Endothelial cell of umbilical vein (primary cell): Measurements from ENCODE around the gene PRDX5. TPM values are rescaled to one million over a fixed set of nuclear protein-coding genes. Genes with fewer than 3 reads are reported as not detected.
"Not testable (repeated sequence)": the region's sequence is repeated elsewhere in the genome, so short reads cannot be mapped to it uniquely, and the experiment has no call there.

Experiments
- BruUV-seq: library from RNA; stranded (reverse); fragments of 400-500 nt; replicated peaks from 2 replicates; lab custom pipeline; 2021; lab: Mats Ljungman, UMichigan
- CTCF ChIA-PET: fragments of 300-600, 350-600 bp; sonication (Branson Sonifier 250); formaldehyde crosslinking; loops from one replicate; lab custom pipeline; 2021; ENCODE audit warnings: antibody characterized with exemption, inconsistent platforms; lab: Charles Lee
- POLR2A ChIA-PET: fragments of 300-600, 350-600 bp; sonication (Branson Sonifier 250); formaldehyde crosslinking; loops from one replicate; lab custom pipeline; 2021; ENCODE audit warnings: antibody characterized with exemption, inconsistent platforms; lab: Charles Lee
- DNase-seq: peaks from one replicate; pipeline ENCODE4 v3.0.0-alpha.2; 2011; ENCODE audit warnings: low read depth, low spot score
- FAIRE-seq: peaks from 2 replicates; lab custom pipeline; 2011; peaks lifted over from hg19 to GRCh38; lab: Jason Lieb, UNC
- H2AFZ ChIP-seq: 2 replicates; pipeline ENCODE4 v1.6.0; 2012; ENCODE audit warnings: low read depth, low read length, control low read depth, inconsistent platforms
- H3K27ac ChIP-seq: 2 replicates; pipeline ENCODE4 v1.5.1; 2011; ENCODE audit warnings: low read depth, mild to moderate bottlenecking, control low read depth, low read length, moderate library complexity; ENCODE audit not compliant: insufficient read depth
- H3K27me3 ChIP-seq, 2 experiments: 2 replicates each; pipeline versions ENCODE4 v1.6.0 to v1.6.1; 2011; ENCODE audit warnings: low read length in 2 of 2, mixed read lengths in 1 of 2; ENCODE audit not compliant: control insufficient read depth in 2 of 2, insufficient read depth in 2 of 2
- H3K36me3 ChIP-seq, 2 experiments: 2 replicates in 1 of 2; 3 replicates in 1 of 2; pipeline ENCODE4 v1.5.1; 2011; ENCODE audit warnings: low read length in 2 of 2, mild to moderate bottlenecking in 1 of 2, moderate library complexity in 1 of 2; ENCODE audit not compliant: control insufficient read depth in 2 of 2, insufficient read depth in 2 of 2; ENCODE audit errors: extremely low read depth in 1 of 2
- H3K4me1 ChIP-seq: 3 replicates; pipeline ENCODE4 v1.5.1; 2011; ENCODE audit warnings: mild to moderate bottlenecking, low read length; ENCODE audit not compliant: control insufficient read depth, insufficient read depth; ENCODE audit errors: extremely low read depth
- H3K4me2 ChIP-seq: 2 replicates; pipeline ENCODE4 v1.6.1; 2011; ENCODE audit warnings: low read length, control low read depth, mixed read lengths; ENCODE audit not compliant: insufficient read depth
- H3K4me3 ChIP-seq, 3 experiments: fragments of 200-600 bp in 1 of 3; sonication (generic), shearing (Covaris generic) in 1 of 3; replicated peaks in 1 of 3; 2 replicates each; pipeline ENCODE4 v1.5.1; 2011 to 2016; ENCODE audit warnings: control low read depth in 3 of 3, low read length in 3 of 3, mild to moderate bottlenecking in 2 of 3, inconsistent platforms in 1 of 3, low read depth in 1 of 3, moderate library complexity in 1 of 3; ENCODE audit not compliant: insufficient read depth in 1 of 3
- H3K79me2 ChIP-seq: 2 replicates; pipeline ENCODE4 v1.6.0; 2012; ENCODE audit warnings: low read length, inconsistent platforms; ENCODE audit not compliant: control insufficient read depth, insufficient read depth
- H3K9ac ChIP-seq: replicated peaks from 2 replicates; pipeline ENCODE3; 2011; ENCODE audit warnings: low read length, control low read depth; ENCODE audit not compliant: insufficient read depth; ENCODE audit errors: extremely low read depth
- H3K9me1 ChIP-seq: replicated peaks from 3 replicates; pipeline ENCODE4 v1.6.0; 2011; ENCODE audit warnings: mild to moderate bottlenecking, low read length; ENCODE audit not compliant: control insufficient read depth, insufficient read depth; ENCODE audit errors: extremely low read depth
- H3K9me3 ChIP-seq: replicated peaks from 2 replicates; pipeline ENCODE4 v1.5.1; 2012; ENCODE audit warnings: low read length, inconsistent platforms; ENCODE audit not compliant: control insufficient read depth, insufficient read depth
- H4K20me1 ChIP-seq: replicated peaks from 2 replicates; pipeline ENCODE3; 2011; ENCODE audit warnings: mild to moderate bottlenecking, low read length; ENCODE audit not compliant: control insufficient read depth, insufficient read depth; ENCODE audit errors: extremely low read depth
- CTCF ChIP-seq, 2 donors: IDR thresholded peaks; 1 replicate in 1 of 2; 2 replicates in 1 of 2; pipeline ENCODE4 v1.5.1; 2011; ENCODE audit warnings: low read length in 2 of 2, mild to moderate bottlenecking in 2 of 2, moderate library complexity in 2 of 2, control low read depth in 1 of 2, inconsistent platforms in 1 of 2, low read depth in 1 of 2; ENCODE audit not compliant: insufficient read depth in 1 of 2; ENCODE audit errors: extremely low read depth in 1 of 2
- EZH2 ChIP-seq: IDR thresholded peaks from 2 replicates; pipeline ENCODE4 v1.6.1; 2012; ENCODE audit warnings: borderline replicate concordance, low read depth, mild to moderate bottlenecking, moderate library complexity, low read length, inconsistent platforms; ENCODE audit not compliant: severe bottlenecking
- FOS ChIP-seq: IDR thresholded peaks from 2 replicates; pipeline ENCODE4 v1.6.1; 2011; ENCODE audit warnings: mild to moderate bottlenecking, low read length, moderate library complexity, borderline replicate concordance; ENCODE audit not compliant: insufficient read depth
- GATA2 ChIP-seq: IDR thresholded peaks from 2 replicates; pipeline ENCODE4 v1.7.0; 2011; ENCODE audit warnings: low read depth, mild to moderate bottlenecking, moderate library complexity, mixed read lengths, low read length; ENCODE audit not compliant: insufficient read length, insufficient read depth
- MAX ChIP-seq: IDR thresholded peaks from 2 replicates; pipeline ENCODE4 v1.6.1; 2011; ENCODE audit not compliant: insufficient read depth, insufficient read length
- MYC ChIP-seq: IDR thresholded peaks from one replicate; pipeline ENCODE4 v1.6.1; 2011; ENCODE audit warnings: mild to moderate bottlenecking, low read depth, low read length
- POLR2A ChIP-seq: IDR thresholded peaks from 2 replicates; pipeline ENCODE4 v1.6.1; 2012; ENCODE audit warnings: low read depth, mild to moderate bottlenecking, control low read depth, low read length
- POLR2AphosphoS5 ChIP-seq: IDR thresholded peaks from 2 replicates; pipeline ENCODE4 v1.6.1; 2012; ENCODE audit warnings: low read depth, mild to moderate bottlenecking, control low read depth, low read length, moderate library complexity; ENCODE audit not compliant: insufficient read depth
- dilution Hi-C: fragments of 300-500 bp; cut with MboI; formaldehyde crosslinking; loops from one replicate; pipeline ENCODE4 v1.15.0; 2019; ENCODE audit warnings: low sequenced_read_pairs; ENCODE audit not compliant: extremely low pct_ligation_motif_present
- intact Hi-C: fragments of 100-400 bp; cut with micrococcal nuclease; formaldehyde crosslinking; loops from one replicate; pipeline ENCODE4 v1.10.0; 2022
- polyA plus RNA-seq, 4 experiments: library from polyadenylated mRNA; depleted of rRNA in 3 of 4; stranded (reverse) in 3 of 4; unstranded in 1 of 4; fragments of >200 nt; gene quantifications; 2 replicates each; pipeline versions ENCODE4 v1.2.1 to v1.2.3, GENCODE V29; 2011 to 2012; ENCODE audit warnings: missing spikeins in 1 of 4
- total RNA-seq: library from RNA; stranded (reverse); gene quantifications from 2 replicates; pipeline ENCODE4 v1.2.3, GENCODE V29; 2021

PRDX5 gene
- total and polyA plus RNA-seq, 2 donors (not counting 3 experiments of a cell fraction or from before 2014, with no cell fraction given): 199 to 709 TPM

GRCh38 chr11:64323373-64323772, 5.5 kb downstream of the PRDX5 start:
- no peak for DNase-seq
- H3K9ac ChIP-seq: no peak overlapping the region
- CTCF ChIA-PET: interaction anchor here (2.9 to 3.4 kb wide), 2 partner anchors 9 to 19 kb away, joined by 14 to 19 read pairs; no protein-coding TSS in a partner anchor
- peaks cover 2% of the 10 kb centered on the region for H3K79me2 ChIP-seq
- BruUV-seq: no TSS peak
- dilution Hi-C loops (no loop called here), intact Hi-C loops (no loop called here)
- H3K27ac ChIP-seq: no peak overlapping the region
- POLR2A ChIA-PET: no interaction called here
- H2AFZ ChIP-seq: no peak overlapping the region
- no peaks in the 10 kb centered on the region for H4K20me1 ChIP-seq
- no peak overlapping the region for H3K4me2 ChIP-seq
- no peaks in the 10 kb centered on the region for H3K9me1 ChIP-seq
- no peaks in the 10 kb centered on the region for H3K9me3 ChIP-seq
- no peaks in the 10 kb centered on the region for H3K27me3 ChIP-seq
- peaks cover 0 to 11% of the 10 kb centered on the region in 2 experiments for H3K36me3 ChIP-seq
- FAIRE-seq: no peak
- H3K4me1 ChIP-seq: peaks cover 6% of the 10 kb centered on the region
- no peak overlapping the region for H3K4me3 ChIP-seq
- TF ChIP-seq EZH2: no peak
- no peak for TF ChIP-seq FOS
- TF ChIP-seq MAX: no peak
- TF ChIP-seq POLR2AphosphoS5: no peak
- TF ChIP-seq GATA2: no peak
- no peak for TF ChIP-seq POLR2A
- TF ChIP-seq MYC: no peak
- no peak for TF ChIP-seq CTCF (IDR thresholded peaks at IDR 0.05; ENCODE audit: extremely low read depth in 1 of 2, insufficient read depth in 1 of 2, low read depth in 1 of 2, low read length in 2 of 2)

- intact Hi-C loops, H4K20me1 ChIP-seq, H3K9me1 ChIP-seq, H3K27me3 ChIP-seq, FAIRE-seq, BruUV-seq, H3K9ac ChIP-seq, DNase-seq, dilution Hi-C loops, H3K4me1 ChIP-seq, H2AFZ ChIP-seq, H3K4me2 ChIP-seq, H3K4me3 ChIP-seq, H3K9me3 ChIP-seq, H3K79me2 ChIP-seq, POLR2A ChIA-PET, H3K27ac ChIP-seq: not testable (repeated sequence)
- CTCF ChIA-PET: interaction anchor here (1.3 to 3.4 kb wide), 4 partner anchors 8 to 32 kb away, joined by 4 to 19 read pairs (median 13); partner anchors contain the start of gene CATSPERZ
- H3K36me3 ChIP-seq: peaks cover 0 to 11% of the 10 kb centered on the region in 2 experiments
Observed at GRCh38 chr11:64323984-64324383, 6.1 kb downstream of the PRDX5 start.
